Activated T-cell treated with anti-CD3 and anti-CD28 coated beads, Interleukin-2, amount 50 U/mL, for 24 hours (primary cell): ENCODE measurements around the gene SBF1.
A peak's percentile ranks its signal among the peaks of the same experiment; 100 is the strongest.

ENCODE experiments used
- DNase-seq: peaks from one replicate; pipeline ENCODE4 v3.0.0-alpha.2; 2020
- H3K27ac Mint-ChIP-seq: 2 replicates; pipeline ENCODE4 v1.8.0; 2020; ENCODE audit warnings: mild to moderate bottlenecking, mixed read lengths
- H3K27me3 Mint-ChIP-seq: 2 replicates; pipeline ENCODE4 v1.8.0; 2020; ENCODE audit warnings: mixed read lengths
- H3K36me3 Mint-ChIP-seq: 2 replicates; pipeline ENCODE4 v1.8.0; 2020; ENCODE audit warnings: low read depth, mixed read lengths
- H3K4me1 Mint-ChIP-seq: 2 replicates; pipeline ENCODE4 v1.8.0; 2020; ENCODE audit warnings: low read depth, mixed read lengths
- H3K4me3 Mint-ChIP-seq: 2 replicates; pipeline ENCODE4 v1.8.0; 2020; ENCODE audit warnings: mild to moderate bottlenecking, moderate library complexity, mixed read lengths
- H3K9me3 Mint-ChIP-seq: 2 replicates; pipeline ENCODE4 v1.8.0; 2020; ENCODE audit warnings: mixed read lengths

SBF1 gene

DNA sequence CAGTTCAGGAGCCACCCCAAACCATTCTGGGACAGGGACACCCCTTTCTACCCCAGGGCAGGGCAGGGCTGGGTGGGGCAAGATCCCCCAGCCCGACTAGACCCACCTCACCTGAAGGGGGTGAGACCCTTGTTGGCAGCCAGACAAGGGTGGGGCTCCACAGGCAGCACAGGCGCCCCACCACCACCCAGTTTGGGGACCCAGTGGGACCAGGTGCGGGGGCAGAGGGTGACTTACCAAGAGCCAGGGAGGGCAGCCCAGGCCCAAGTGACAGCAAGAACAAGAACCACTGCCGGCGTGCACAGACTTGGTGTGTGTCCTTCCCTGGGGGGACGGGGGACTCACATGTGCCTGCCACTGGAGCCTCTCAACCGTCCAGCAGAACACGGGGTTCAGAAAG is 8.7 kb upstream of the SBF1 start:
- DNase-seq, result no peak
- H3K9me3 Mint-ChIP-seq, result no peaks in the 10 kb centered on the region
- H3K27ac Mint-ChIP-seq, result no peak overlapping the region
- H3K36me3 Mint-ChIP-seq, result no peaks in the 10 kb centered on the region
- H3K4me3 Mint-ChIP-seq, result no peak overlapping the region
- peaks cover 6% of the 10 kb centered on the region for H3K27me3 Mint-ChIP-seq
- H3K4me1 Mint-ChIP-seq, result peaks cover 5% of the 10 kb centered on the region

- DNase-seq, result no peak
- Mint-ChIP-seq H3K27ac (no peak overlapping the region), H3K4me1 (peaks cover 5% of the 10 kb centered on the region), H3K36me3 (no peaks in the 10 kb centered on the region), H3K4me3 (peak overlapping the region; percentile 10), H3K9me3 (no peaks in the 10 kb centered on the region), H3K27me3 (peaks cover 6% of the 10 kb centered on the region)
Observed at GRCh38 chr22:50483106-50483505, 8.3 kb upstream of the SBF1 start.

GRCh38 chr22:50482107-50483074 is 7.6 kb upstream of the SBF1 start:
- Mint-ChIP-seq H3K4me1 (peaks cover 5% of the 10 kb centered on the region), H3K36me3 (no peaks in the 10 kb centered on the region), H3K4me3 (peak overlapping the region; percentile 77), H3K27me3 (peaks cover 6% of the 10 kb centered on the region), H3K9me3 (no peaks in the 10 kb centered on the region), H3K27ac (no peak overlapping the region)
- no peak for DNase-seq

GRCh38 chr22:50481440-50482106 is 6.7 kb upstream of the SBF1 start, which contains the start of gene ADM2:
Gene ADM2, plus strand, starts transcription at chr22:50481543. Its CDS starts 305 bp downstream, at chr22:50481848.
- no peaks in the 10 kb centered on the region for H3K36me3 Mint-ChIP-seq
- H3K27ac Mint-ChIP-seq, result no peak within 1 kb of the TSS

DNA sequence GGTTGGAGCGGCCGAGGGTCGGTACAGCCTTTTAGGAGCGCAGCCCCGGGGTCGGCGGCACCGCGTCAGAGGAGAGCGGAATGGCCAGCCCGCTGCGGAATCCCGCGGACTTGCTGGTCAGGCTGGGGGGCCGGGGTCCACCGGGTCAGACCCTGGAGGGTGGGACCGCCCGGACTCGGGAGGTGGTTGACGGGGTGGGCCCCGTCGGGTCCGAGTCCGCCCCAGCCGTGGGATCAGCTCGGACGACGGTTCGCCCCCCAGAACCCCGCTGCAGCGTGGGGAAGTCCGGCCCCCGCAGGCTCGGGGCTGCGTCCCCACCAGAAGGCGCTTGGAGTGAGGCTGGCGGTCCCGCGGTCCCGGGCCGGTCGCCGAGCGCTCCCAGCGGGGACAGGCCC is 6.2 kb upstream of the SBF1 start:
- H3K36me3 Mint-ChIP-seq, result no peaks in the 10 kb centered on the region
- peaks cover 6% of the 10 kb centered on the region for H3K27me3 Mint-ChIP-seq
- peaks cover 5% of the 10 kb centered on the region for H3K4me1 Mint-ChIP-seq
- DNase-seq, result no peak
- H3K4me3 Mint-ChIP-seq, result peak overlapping the region; percentile 52
- H3K9me3 Mint-ChIP-seq, result no peaks in the 10 kb centered on the region
- no peak overlapping the region for H3K27ac Mint-ChIP-seq

More at GRCh38 chr22:50481440-50482106, 6.7 kb upstream of the SBF1 start, which contains the start of gene ADM2:
- DNase-seq, result peak; percentile 83
- peaks cover 5% of the 10 kb centered on the region for H3K4me1 Mint-ChIP-seq
- H3K9me3 Mint-ChIP-seq, result no peaks in the 10 kb centered on the region
- peaks cover 6% of the 10 kb centered on the region for H3K27me3 Mint-ChIP-seq
- H3K4me3 Mint-ChIP-seq, result peak within 1 kb of the TSS; percentile 77

DNA sequence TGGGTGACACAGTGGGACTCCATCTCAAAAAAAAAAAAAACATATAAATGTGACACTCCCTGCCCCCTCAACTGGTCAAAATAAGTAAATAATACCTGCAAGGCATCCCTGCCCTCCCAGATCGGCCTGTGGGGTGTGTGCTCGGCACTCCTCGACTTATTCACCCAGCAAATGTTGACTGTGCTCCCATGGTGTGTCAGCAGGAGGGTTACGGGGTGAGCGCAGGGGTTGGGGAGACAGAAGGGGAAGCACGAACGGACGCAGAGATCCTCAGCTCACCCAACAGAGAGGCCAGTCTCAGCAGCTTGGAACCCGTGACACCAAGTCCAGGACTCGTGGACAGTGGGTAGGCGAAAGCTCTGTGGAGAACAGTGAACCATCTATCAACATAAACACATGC is 4.9 kb upstream of the SBF1 start:
- no peak for DNase-seq
- H3K4me3 Mint-ChIP-seq, result peak overlapping the region; percentile 52
- no peaks in the 10 kb centered on the region for H3K36me3 Mint-ChIP-seq
- H3K9me3 Mint-ChIP-seq, result no peaks in the 10 kb centered on the region
- peaks cover 6% of the 10 kb centered on the region for H3K27me3 Mint-ChIP-seq
- H3K27ac Mint-ChIP-seq, result no peak overlapping the region
- peaks cover 10% of the 10 kb centered on the region for H3K4me1 Mint-ChIP-seq

DNA sequence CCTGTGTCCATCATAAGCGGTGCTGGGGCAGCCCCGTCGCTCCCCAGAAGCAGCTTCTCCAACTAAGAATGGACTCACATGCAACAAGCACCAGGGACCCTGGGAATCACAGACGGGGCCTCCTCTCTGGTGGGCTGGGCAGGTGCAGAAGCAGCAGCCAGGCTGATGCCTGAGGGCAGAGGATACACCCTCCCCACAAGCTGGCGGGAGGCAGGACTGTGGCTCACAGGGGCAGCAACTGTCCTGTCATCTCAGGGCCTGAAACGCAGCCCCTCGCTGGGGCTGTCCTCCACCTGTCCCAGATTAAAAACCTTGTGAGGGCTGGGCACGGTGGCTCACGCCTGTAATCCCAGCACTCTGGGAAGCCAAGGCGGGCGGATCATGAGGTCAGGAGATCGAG is 3.1 kb upstream of the SBF1 start:
- Mint-ChIP-seq H3K27me3 (peaks cover 6% of the 10 kb centered on the region), H3K4me3 (no peak overlapping the region), H3K36me3 (peaks cover 11% of the 10 kb centered on the region)

GRCh38 chr22:50476868-50477267 is 2.0 kb upstream of the SBF1 start:
- Mint-ChIP-seq H3K27ac (no peak overlapping the region), H3K27me3 (peaks cover 6% of the 10 kb centered on the region), H3K36me3 (peaks cover 12% of the 10 kb centered on the region), H3K4me3 (peak overlapping the region; percentile 66), H3K9me3 (no peaks in the 10 kb centered on the region), H3K4me1 (peaks cover 33% of the 10 kb centered on the region)
- no peak for DNase-seq

More for the DNA sequence above, 3.1 kb upstream of the SBF1 start:
- peaks cover 23% of the 10 kb centered on the region for H3K4me1 Mint-ChIP-seq
- no peaks in the 10 kb centered on the region for H3K9me3 Mint-ChIP-seq
- no peak for DNase-seq
- no peak overlapping the region for H3K27ac Mint-ChIP-seq

- Mint-ChIP-seq H3K27me3 (peaks cover 6% of the 10 kb centered on the region), H3K4me1 (peaks cover 45% of the 10 kb centered on the region), H3K27ac (peak overlapping the region; percentile 77), H3K4me3 (peak overlapping the region; percentile 66), H3K9me3 (no peaks in the 10 kb centered on the region), H3K36me3 (peaks cover 17% of the 10 kb centered on the region)
- DNase-seq, result no peak
Observed at GRCh38 chr22:50475652-50476002, 792 bp upstream of the SBF1 start.

- Mint-ChIP-seq H3K27me3 (no peaks in the 10 kb centered on the region), H3K27ac (peak overlapping the region; percentile 94), H3K9me3 (no peaks in the 10 kb centered on the region), H3K4me3 (peak overlapping the region; percentile 96), H3K36me3 (peaks cover 17% of the 10 kb centered on the region), H3K4me1 (peaks cover 55% of the 10 kb centered on the region)
- DNase-seq, result peak; percentile 64
Observed at GRCh38 chr22:50473855-50474671, 772 bp downstream of the SBF1 start.

DNA sequence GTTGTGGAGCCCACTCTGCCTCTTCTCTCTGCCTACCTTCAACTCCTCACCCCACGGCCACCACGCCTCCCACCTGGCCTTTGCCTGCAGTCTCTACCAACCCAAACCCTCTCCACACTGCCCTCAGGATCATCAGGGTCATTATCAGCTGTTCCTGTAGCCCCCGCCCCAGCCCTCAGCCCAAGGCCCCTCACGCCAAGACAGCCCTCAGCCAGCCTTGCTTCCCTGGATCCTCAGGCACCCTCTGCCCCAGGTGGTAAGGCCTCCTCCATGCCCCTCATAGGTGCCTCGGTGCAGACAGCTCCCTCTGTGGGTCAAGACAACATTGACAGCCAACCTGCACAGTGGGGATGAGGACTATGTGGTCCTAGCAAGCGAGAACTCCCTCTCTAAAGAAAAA is 1.7 kb downstream of the SBF1 start:
- Mint-ChIP-seq H3K4me1 (peaks cover 65% of the 10 kb centered on the region), H3K36me3 (peaks cover 19% of the 10 kb centered on the region), H3K27ac (peak overlapping the region; percentile 94), H3K9me3 (no peaks in the 10 kb centered on the region), H3K4me3 (peak overlapping the region; percentile 96), H3K27me3 (no peaks in the 10 kb centered on the region)
- peak; percentile 59 for DNase-seq

- Mint-ChIP-seq H3K4me1 (peaks cover 71% of the 10 kb centered on the region), H3K27me3 (no peaks in the 10 kb centered on the region), H3K4me3 (peak overlapping the region; percentile 96), H3K27ac (peak overlapping the region; percentile 94), H3K9me3 (no peaks in the 10 kb centered on the region), H3K36me3 (peaks cover 28% of the 10 kb centered on the region)
- DNase-seq, result no peak
Observed at GRCh38 chr22:50471962-50472361, 2.9 kb downstream of the SBF1 start.

GRCh38 chr22:50471197-50471847 is 3.5 kb downstream of the SBF1 start:
- Mint-ChIP-seq H3K4me3 (peak overlapping the region; percentile 96), H3K27me3 (no peaks in the 10 kb centered on the region), H3K27ac (peak overlapping the region; percentile 94), H3K36me3 (peaks cover 35% of the 10 kb centered on the region), H3K9me3 (no peaks in the 10 kb centered on the region), H3K4me1 (peaks cover 77% of the 10 kb centered on the region)
- DNase-seq, result no peak

GRCh38 chr22:50470491-50470890 is 4.3 kb downstream of the SBF1 start:
- H3K36me3 Mint-ChIP-seq, result peaks cover 43% of the 10 kb centered on the region
- H3K9me3 Mint-ChIP-seq, result no peaks in the 10 kb centered on the region
- no peak for DNase-seq
- H3K27ac Mint-ChIP-seq, result peak overlapping the region; percentile 94
- no peaks in the 10 kb centered on the region for H3K27me3 Mint-ChIP-seq
- peak overlapping the region; percentile 96 for H3K4me3 Mint-ChIP-seq
- H3K4me1 Mint-ChIP-seq, result peaks cover 77% of the 10 kb centered on the region
